Measurements from ENCODE around the gene DNAJB11. TPM values are rescaled to one million over a fixed set of nuclear protein-coding genes. Genes with fewer than 3 reads are reported as not detected.

Gene DNAJB11
- total and polyA plus RNA-seq, 2 donors (not counting 1 experiment from before 2014, with no cell fraction given), result 17.9 to 27.7 TPM

DNA sequence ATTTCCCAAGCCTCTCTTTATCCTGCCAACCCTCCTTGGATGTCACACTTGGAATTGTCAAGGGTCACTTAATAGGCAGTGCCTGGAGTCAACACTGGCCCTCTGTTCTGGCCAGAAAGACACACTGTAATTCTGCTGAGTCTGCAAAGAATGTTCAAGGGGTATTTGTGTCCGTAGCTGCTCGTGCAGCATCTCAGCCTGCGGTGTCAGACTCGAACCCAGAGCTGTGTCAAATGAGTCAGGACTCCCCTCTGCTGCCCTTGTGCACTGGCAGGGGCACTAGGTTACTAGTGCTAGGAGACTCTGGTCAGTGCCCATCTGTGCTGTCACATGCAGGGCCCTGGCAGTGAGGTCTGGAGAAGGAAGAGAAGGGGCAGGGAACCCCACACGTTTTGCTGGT is 41.5 kb downstream of the DNAJB11 start:
- no peak for DNase-seq
- no peak for ATAC-seq (ENCODE audit: low read depth)
- H3K27ac ChIP-seq (ENCODE audit: low read length in 2 of 2), result no peak overlapping the region
- H3K9me3 ChIP-seq (ENCODE audit: control extremely low read depth in 1 of 3, control insufficient read depth in 2 of 3, insufficient read depth in 1 of 3, low read length in 2 of 3), result no peaks in the 10 kb centered on the region
- H3K4me2 ChIP-seq (replicated peaks; ENCODE audit: low read depth, low read length, poor library complexity, severe bottlenecking), result no peak overlapping the region
- no peaks in the 10 kb centered on the region for H4K20me1 ChIP-seq (ENCODE audit: control insufficient read depth, insufficient read depth, low read length, poor library complexity, severe bottlenecking)
- POLR2A ChIA-PET, result no interaction called here
- Mint-ChIP-seq H3K9me3 (ENCODE audit: insufficient read depth) (no peaks in the 10 kb centered on the region), H3K27me3 (peaks cover 33% of the 10 kb centered on the region), H3K4me3 (no peak overlapping the region), H3K27ac (no peak overlapping the region), H3K4me1 (peaks cover 10% of the 10 kb centered on the region)
- 93% methylated on average over 4 of the region's 5 CpGs for WGBS (ENCODE audit: insufficient coverage)
- no peaks in the 10 kb centered on the region for H3K36me3 ChIP-seq (replicated peaks in 1 of 2; ENCODE audit: control extremely low read depth in 1 of 2, control insufficient read depth in 1 of 2, extremely low read depth in 1 of 2, insufficient read depth in 2 of 2, low read length in 1 of 2)
- peaks cover 13 to 15% of the 10 kb centered on the region in 2 donors for H3K4me1 ChIP-seq (ENCODE audit: control insufficient read depth in 2 of 2, insufficient read depth in 2 of 2, low read length in 2 of 2)
- TF ChIP-seq, protein P1, sequence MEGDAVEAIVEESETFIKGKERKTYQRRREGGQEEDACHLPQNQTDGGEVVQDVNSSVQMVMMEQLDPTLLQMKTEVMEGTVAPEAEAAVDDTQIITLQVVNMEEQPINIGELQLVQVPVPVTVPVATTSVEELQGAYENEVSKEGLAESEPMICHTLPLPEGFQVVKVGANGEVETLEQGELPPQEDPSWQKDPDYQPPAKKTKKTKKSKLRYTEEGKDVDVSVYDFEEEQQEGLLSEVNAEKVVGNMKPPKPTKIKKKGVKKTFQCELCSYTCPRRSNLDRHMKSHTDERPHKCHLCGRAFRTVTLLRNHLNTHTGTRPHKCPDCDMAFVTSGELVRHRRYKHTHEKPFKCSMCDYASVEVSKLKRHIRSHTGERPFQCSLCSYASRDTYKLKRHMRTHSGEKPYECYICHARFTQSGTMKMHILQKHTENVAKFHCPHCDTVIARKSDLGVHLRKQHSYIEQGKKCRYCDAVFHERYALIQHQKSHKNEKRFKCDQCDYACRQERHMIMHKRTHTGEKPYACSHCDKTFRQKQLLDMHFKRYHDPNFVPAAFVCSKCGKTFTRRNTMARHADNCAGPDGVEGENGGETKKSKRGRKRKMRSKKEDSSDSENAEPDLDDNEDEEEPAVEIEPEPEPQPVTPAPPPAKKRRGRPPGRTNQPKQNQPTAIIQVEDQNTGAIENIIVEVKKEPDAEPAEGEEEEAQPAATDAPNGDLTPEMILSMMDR (IDR thresholded peaks at IDR 0.05), result no peak
- TF ChIP-seq EZH2 (IDR thresholded peaks at IDR 0.05; ENCODE audit: borderline replicate concordance, insufficient read depth, low read depth, low read length, poor library complexity, severe bottlenecking), result no peak
- H3K4me3 ChIP-seq (ENCODE audit: control extremely low read depth in 1 of 5, extremely low read depth in 1 of 5, insufficient read depth in 1 of 5, low read depth in 2 of 5, low read length in 4 of 5), result no peak overlapping the region
- intact Hi-C loops (cut with micrococcal nuclease), result no loop called here
- H2AFZ ChIP-seq (ENCODE audit: insufficient read depth, low read depth, low read length, poor library complexity, severe bottlenecking), result no peak overlapping the region
- H3K79me2 ChIP-seq (ENCODE audit: control insufficient read depth, insufficient read depth, low read length), result no peaks in the 10 kb centered on the region
- peaks cover 0 to 22% (median 4%) of the 10 kb centered on the region in 4 experiments for H3K27me3 ChIP-seq (replicated peaks in 1 of 4; ENCODE audit: control extremely low read depth in 1 of 4, control insufficient read depth in 3 of 4, insufficient read depth in 4 of 4, low read length in 3 of 4)
- CTCF ChIA-PET, result interaction anchor here (8.6 to 11.3 kb wide), 2 partner anchors 208 to 626 kb away, joined by 166 to 237 read pairs; no protein-coding TSS in a partner anchor
- H3K9ac ChIP-seq (ENCODE audit: low read length), result no peak overlapping the region

DNA sequence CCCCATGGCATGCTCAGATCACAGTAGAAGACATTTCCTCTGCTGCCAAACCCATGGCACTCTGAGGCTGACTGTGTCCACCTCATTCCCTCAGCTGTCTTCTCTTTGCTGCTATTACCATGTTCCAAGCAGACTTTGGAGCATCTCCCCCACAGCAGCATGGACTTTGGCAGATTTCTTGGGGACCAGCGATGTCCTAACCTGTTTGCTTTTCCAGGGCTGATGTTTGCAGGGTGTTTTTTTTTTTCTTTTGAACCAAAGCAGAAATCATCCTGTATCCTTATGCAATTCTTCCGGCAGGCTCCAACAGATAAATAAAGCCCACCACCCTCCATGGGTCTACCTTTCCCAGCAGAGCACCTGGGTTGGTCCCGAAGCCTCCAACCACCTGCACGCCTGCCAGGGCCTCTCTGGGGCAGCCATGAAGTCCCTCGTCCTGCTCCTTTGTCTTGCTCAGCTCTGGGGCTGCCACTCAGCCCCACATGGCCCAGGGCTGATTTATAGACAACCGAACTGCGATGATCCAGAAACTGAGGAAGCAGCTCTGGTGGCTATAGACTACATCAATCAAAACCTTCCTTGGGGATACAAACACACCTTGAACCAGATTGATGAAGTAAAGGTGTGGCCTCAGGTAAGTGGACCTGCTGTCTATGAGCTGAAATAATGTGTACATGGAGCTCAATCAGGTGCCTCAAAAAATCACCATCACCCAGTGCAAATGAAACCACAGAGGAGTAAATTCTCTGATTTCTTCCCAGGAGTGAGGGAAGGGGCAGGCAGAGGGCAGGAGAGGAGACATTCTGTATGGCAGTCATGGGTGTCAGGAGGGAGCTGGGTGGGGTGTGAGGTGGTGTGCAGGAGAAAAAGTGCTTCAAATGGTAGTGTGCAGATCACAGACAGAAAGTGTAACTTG is 42.5 kb downstream of the DNAJB11 start, which contains the start of gene AHSG:
Gene AHSG (plus strand): TSS at position 340 of the 916 bp plus-strand sequence. CDS start 82 bp downstream, at position 422.
- no peaks in the 10 kb centered on the region for H3K9me3 Mint-ChIP-seq (ENCODE audit: insufficient read depth)
- H3K9ac ChIP-seq (ENCODE audit: low read length), result no peak within 1 kb of the TSS
- H3K27ac ChIP-seq (ENCODE audit: low read length in 2 of 2), result no peak within 1 kb of the TSS
- intact Hi-C loops (cut with micrococcal nuclease), result no loop called here
- H3K79me2 ChIP-seq (ENCODE audit: control insufficient read depth, insufficient read depth, low read length), result no peaks in the 10 kb centered on the region
- ChIA-PET POLR2A (no interaction called here), CTCF (interaction anchor here (0.6 to 11.3 kb wide), 13 partner anchors 10 to 669 kb away, joined by 3 to 237 read pairs (median 38); partner anchors contain the start of gene EIF4A2)
- no peak within 1 kb of the TSS for H3K4me2 ChIP-seq (replicated peaks; ENCODE audit: low read depth, low read length, poor library complexity, severe bottlenecking)
- H3K4me1 Mint-ChIP-seq, result peaks cover 13% of the 10 kb centered on the region
- H3K9me3 ChIP-seq (ENCODE audit: control extremely low read depth in 1 of 3, control insufficient read depth in 2 of 3, insufficient read depth in 1 of 3, low read length in 2 of 3), result no peaks in the 10 kb centered on the region
- H3K36me3 ChIP-seq (replicated peaks in 1 of 2; ENCODE audit: control extremely low read depth in 1 of 2, control insufficient read depth in 1 of 2, extremely low read depth in 1 of 2, insufficient read depth in 2 of 2, low read length in 1 of 2), result no peaks in the 10 kb centered on the region
- DNase-seq (no peak), ATAC-seq (ENCODE audit: low read depth) (no peak)
- H3K4me3 ChIP-seq (ENCODE audit: control extremely low read depth in 1 of 5, extremely low read depth in 1 of 5, insufficient read depth in 1 of 5, low read depth in 2 of 5, low read length in 4 of 5), result no peak within 1 kb of the TSS
- H3K4me1 ChIP-seq (ENCODE audit: control insufficient read depth in 2 of 2, insufficient read depth in 2 of 2, low read length in 2 of 2), result peaks cover 19% of the 10 kb centered on the region in 2 donors
- no peak within 1 kb of the TSS for H2AFZ ChIP-seq (ENCODE audit: insufficient read depth, low read depth, low read length, poor library complexity, severe bottlenecking)
- no peak within 1 kb of the TSS for H3K27ac Mint-ChIP-seq
- H3K27me3 ChIP-seq (replicated peaks in 1 of 4; ENCODE audit: control extremely low read depth in 1 of 4, control insufficient read depth in 3 of 4, insufficient read depth in 4 of 4, low read length in 3 of 4), result peaks cover 0 to 31% (median 9%) of the 10 kb centered on the region in 4 experiments
- H3K27me3 Mint-ChIP-seq, result peaks cover 42% of the 10 kb centered on the region
- H3K4me3 Mint-ChIP-seq, result no peak within 1 kb of the TSS
- 92% methylated on average over 6 of the region's 7 CpGs for WGBS (ENCODE audit: insufficient coverage)
- no peaks in the 10 kb centered on the region for H4K20me1 ChIP-seq (ENCODE audit: control insufficient read depth, insufficient read depth, low read length, poor library complexity, severe bottlenecking)
- TF ChIP-seq, protein P1 (IDR thresholded peaks at IDR 0.05), result no peak
- TF ChIP-seq EZH2 (IDR thresholded peaks at IDR 0.05; ENCODE audit: borderline replicate concordance, insufficient read depth, low read depth, low read length, poor library complexity, severe bottlenecking), result no peak

Measured in B cell (primary cell).